ENCODE results near the gene USP54.

USP54 gene

DNA sequence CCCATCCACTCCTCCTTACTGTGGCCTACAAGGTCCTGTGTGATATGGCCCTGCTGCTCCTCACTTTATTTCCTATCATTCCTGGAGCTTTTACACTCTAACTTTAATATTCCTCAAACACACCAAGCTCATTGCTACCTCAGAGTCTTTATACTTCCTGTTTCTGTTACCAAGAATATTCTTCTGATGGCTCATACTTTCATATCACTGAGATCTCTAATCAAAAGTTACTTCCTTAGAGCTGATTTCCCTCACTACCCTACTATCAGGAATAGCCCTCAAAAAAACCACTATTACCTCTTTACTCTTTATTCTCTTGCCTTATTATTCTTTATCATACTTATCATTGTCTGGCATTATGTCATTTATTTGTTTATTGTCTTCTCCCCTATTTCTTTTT lies 89.5 kb downstream of the USP54 start:
- Histone ChIP-seq H3K4me2 (no peak overlapping the region), H3K36me3 (ENCODE audit: insufficient read depth) (no peaks in the 10 kb centered on the region), H3K27me3 (ENCODE audit: insufficient read depth, low read depth) (no peaks in the 10 kb centered on the region), H4K20me1 (ENCODE audit: insufficient read depth) (no peaks in the 10 kb centered on the region), H2AFZ (ENCODE audit: low read depth) (no peak overlapping the region), H3K9ac (no peak overlapping the region), H3K4me3 (IDR thresholded peaks at IDR 0.05; ENCODE audit: insufficient read depth, low read depth, low read length) (no peak overlapping the region), H3K27ac (no peak overlapping the region), H3K79me2 (ENCODE audit: insufficient read depth, low read depth) (no peaks in the 10 kb centered on the region), H3K4me1 (ENCODE audit: low read depth, poor library complexity, severe bottlenecking) (peaks cover 15% of the 10 kb centered on the region)
- TF ChIP-seq, protein P1, sequence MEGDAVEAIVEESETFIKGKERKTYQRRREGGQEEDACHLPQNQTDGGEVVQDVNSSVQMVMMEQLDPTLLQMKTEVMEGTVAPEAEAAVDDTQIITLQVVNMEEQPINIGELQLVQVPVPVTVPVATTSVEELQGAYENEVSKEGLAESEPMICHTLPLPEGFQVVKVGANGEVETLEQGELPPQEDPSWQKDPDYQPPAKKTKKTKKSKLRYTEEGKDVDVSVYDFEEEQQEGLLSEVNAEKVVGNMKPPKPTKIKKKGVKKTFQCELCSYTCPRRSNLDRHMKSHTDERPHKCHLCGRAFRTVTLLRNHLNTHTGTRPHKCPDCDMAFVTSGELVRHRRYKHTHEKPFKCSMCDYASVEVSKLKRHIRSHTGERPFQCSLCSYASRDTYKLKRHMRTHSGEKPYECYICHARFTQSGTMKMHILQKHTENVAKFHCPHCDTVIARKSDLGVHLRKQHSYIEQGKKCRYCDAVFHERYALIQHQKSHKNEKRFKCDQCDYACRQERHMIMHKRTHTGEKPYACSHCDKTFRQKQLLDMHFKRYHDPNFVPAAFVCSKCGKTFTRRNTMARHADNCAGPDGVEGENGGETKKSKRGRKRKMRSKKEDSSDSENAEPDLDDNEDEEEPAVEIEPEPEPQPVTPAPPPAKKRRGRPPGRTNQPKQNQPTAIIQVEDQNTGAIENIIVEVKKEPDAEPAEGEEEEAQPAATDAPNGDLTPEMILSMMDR (conservative IDR thresholded peaks at IDR 0.05; ENCODE audit: low read depth, low read length): no peak

DNA sequence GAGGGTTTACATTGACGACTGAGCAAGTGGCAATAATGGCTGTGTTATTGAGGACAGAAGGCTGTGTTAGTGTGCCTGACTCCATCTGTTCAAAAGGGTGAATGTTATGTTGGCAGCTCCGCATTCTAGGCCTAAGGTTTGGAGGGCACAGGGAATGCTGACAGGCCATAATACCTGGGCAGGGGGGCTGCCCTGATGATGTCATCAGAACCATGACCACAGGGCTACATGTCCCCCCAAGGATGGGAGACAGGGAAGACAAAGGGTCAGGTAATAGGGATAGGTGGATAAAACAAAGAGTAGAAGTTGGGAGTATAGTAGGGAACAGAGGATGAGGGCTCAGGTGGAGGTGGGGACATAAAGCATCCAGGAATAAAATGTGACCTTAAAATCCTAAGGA lies 93.5 kb downstream of the USP54 start:
- H2AFZ ChIP-seq (ENCODE audit: low read depth): no peak overlapping the region
- no peak overlapping the region for H3K27ac ChIP-seq
- TF ChIP-seq, protein P1 (conservative IDR thresholded peaks at IDR 0.05; ENCODE audit: low read depth, low read length): no peak
- H3K36me3 ChIP-seq (ENCODE audit: insufficient read depth): no peaks in the 10 kb centered on the region
- no peaks in the 10 kb centered on the region for H3K27me3 ChIP-seq (ENCODE audit: insufficient read depth, low read depth)
- no peaks in the 10 kb centered on the region for H4K20me1 ChIP-seq (ENCODE audit: insufficient read depth)
- H3K9ac ChIP-seq: no peak overlapping the region
- H3K79me2 ChIP-seq (ENCODE audit: insufficient read depth, low read depth): peaks cover 23% of the 10 kb centered on the region
- no peak overlapping the region for H3K4me2 ChIP-seq
- no peak overlapping the region for H3K4me3 ChIP-seq (IDR thresholded peaks at IDR 0.05; ENCODE audit: insufficient read depth, low read depth, low read length)
- H3K4me1 ChIP-seq (ENCODE audit: low read depth, poor library complexity, severe bottlenecking): peaks cover 31% of the 10 kb centered on the region

DNA sequence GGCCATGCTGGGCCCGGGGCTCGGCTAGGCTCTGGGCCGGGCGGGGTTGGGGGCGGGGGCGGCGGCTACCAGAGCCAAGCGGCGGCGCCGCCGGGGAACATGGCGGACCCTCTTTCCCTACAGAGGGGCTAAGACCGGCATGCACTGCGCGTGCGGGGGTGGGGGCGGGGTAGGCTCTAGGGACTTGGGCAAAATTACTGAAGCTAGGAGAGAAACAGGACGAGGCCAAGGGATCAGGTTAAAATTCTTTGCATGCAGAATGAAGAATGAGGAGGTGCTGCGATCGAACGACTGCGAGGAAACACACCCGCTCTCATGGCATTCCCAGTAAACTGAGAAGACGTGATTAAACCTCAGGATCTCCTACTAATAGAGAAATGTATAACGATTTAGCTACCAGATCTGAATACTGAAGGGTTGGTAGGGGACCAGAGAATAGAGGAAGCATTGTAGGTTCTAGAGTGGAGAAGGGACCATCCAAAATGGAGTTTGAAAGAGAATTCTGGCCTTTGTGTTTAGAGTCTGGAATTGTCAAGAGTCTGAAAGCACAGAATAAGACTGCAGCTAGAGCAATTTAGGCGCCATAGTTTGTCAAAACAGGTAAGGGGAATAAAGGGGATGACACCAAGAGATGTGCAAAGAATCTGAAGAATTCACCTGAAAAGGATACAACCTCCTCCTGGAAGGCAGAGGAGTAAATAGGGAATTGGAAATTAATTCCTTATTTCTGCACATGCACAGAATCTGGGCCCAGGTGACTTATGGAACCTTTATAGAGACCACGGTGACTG lies 95.1 kb downstream of the USP54 start, which contains the start of gene PPP3CB:
PPP3CB (minus strand) TSS at position 141 of the 791 bp plus-strand sequence; CDS start at position 6, 135 bp downstream.
- TF ChIP-seq, protein P1 (conservative IDR thresholded peaks at IDR 0.05; ENCODE audit: low read depth, low read length): no peak
- Histone ChIP-seq H2AFZ (ENCODE audit: low read depth) (peak within 1 kb of the TSS; percentile 83), H3K4me2 (peak within 1 kb of the TSS; percentile 73), H3K79me2 (ENCODE audit: insufficient read depth, low read depth) (peaks cover 37% of the 10 kb centered on the region), H3K36me3 (ENCODE audit: insufficient read depth) (no peaks in the 10 kb centered on the region), H3K4me3 (IDR thresholded peaks at IDR 0.05; ENCODE audit: insufficient read depth, low read depth, low read length) (peak within 1 kb of the TSS; percentile 32), H3K9ac (peak within 1 kb of the TSS; percentile 82), H3K27ac (peak within 1 kb of the TSS; percentile 91), H4K20me1 (ENCODE audit: insufficient read depth) (no peaks in the 10 kb centered on the region), H3K4me1 (ENCODE audit: low read depth, poor library complexity, severe bottlenecking) (peaks cover 22% of the 10 kb centered on the region), H3K27me3 (ENCODE audit: insufficient read depth, low read depth) (no peaks in the 10 kb centered on the region)

DNA sequence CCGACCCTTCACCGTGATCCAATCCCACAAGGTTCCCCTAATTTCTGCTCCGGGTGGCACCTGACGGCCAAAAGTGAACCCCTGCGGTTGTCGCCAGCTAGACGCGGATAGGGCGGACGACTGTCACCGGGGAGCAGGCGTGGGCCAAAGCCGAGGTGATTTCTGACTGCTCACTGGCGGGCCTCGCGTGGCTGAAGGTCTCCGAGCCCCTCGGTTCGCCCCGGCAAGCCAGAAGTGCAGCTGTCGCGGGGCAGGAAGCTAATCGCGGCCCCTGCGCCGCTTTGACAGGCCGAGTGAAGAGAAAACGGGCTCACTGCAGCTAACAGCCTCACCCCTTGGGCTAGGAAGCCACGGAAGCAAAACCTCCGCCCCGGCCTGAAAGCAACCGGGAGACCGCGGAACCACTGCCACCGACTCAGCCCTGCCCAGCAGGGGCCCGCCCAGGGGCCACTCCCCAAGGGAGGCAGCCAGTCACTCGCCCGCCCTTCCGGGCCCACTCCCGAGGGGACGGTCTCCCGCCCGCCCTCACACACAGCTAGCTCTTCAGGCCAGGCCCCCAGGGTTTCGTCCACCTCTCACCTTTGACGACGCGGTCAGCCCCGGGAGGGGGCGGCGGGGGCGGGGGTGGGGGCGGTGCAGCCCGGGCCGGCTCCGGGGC lies 95.8 kb downstream of the USP54 start:
- TF ChIP-seq, protein P1 (conservative IDR thresholded peaks at IDR 0.05; ENCODE audit: low read depth, low read length): no peak
- Histone ChIP-seq H3K27ac (peak overlapping the region; percentile 91), H3K27me3 (ENCODE audit: insufficient read depth, low read depth) (no peaks in the 10 kb centered on the region), H3K9ac (peak overlapping the region; percentile 82), H3K36me3 (ENCODE audit: insufficient read depth) (no peaks in the 10 kb centered on the region), H3K4me1 (ENCODE audit: low read depth, poor library complexity, severe bottlenecking) (peaks cover 21% of the 10 kb centered on the region), H4K20me1 (ENCODE audit: insufficient read depth) (no peaks in the 10 kb centered on the region), H3K4me3 (IDR thresholded peaks at IDR 0.05; ENCODE audit: insufficient read depth, low read depth, low read length) (peak overlapping the region; percentile 32), H2AFZ (ENCODE audit: low read depth) (peak overlapping the region; percentile 83), H3K4me2 (peak overlapping the region; percentile 73), H3K79me2 (ENCODE audit: insufficient read depth, low read depth) (peaks cover 37% of the 10 kb centered on the region)
